H1 (cell line): ENCODE results near the gene ZNF609.

Source experiments
- SIN3A ChIP-seq, 2 experiments: IDR thresholded peaks in 1 of 2; conservative IDR thresholded peaks in 1 of 2; 2 replicates each; pipeline ENCODE4 v1.6.1; 2011 to 2012; ENCODE audit warnings: low read length in 2 of 2, improper control_type of control experiment in 1 of 2, low read depth in 1 of 2, mild to moderate bottlenecking in 1 of 2
- TF ChIP-seq, protein P1 (sequence below), 3 experiments: IDR thresholded peaks; 1 replicate in 2 of 3; 2 replicates in 1 of 3; pipeline versions ENCODE4 v1.5.1 to v1.6.1; 2011; ENCODE audit warnings: low read length in 3 of 3, mild to moderate bottlenecking in 3 of 3, inconsistent platforms in 2 of 3, low read depth in 1 of 3, moderate library complexity in 1 of 3; ENCODE audit not compliant: insufficient read depth in 1 of 3; ENCODE audit errors: control extremely low read depth in 1 of 3

DNA sequence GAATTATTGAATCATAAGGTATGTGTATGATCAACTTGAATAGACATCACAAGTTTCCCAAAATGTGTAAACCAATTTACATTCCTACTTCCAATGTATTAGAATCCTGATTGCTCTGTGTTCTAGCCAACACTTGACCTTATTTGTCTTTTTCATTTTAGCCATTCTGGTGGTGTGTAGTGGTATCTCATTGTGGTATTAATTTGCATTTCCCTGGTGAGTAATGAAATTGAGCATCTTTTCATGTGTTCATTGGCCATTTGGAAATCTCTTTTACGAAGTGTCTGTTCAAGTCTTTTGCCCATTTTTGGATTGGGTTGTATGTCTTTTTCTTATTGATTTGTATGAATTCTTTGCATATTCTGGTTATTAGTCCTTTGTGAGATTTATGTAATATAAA lies 177.0 kb downstream of the ZNF609 start:
- TF ChIP-seq, protein P1, sequence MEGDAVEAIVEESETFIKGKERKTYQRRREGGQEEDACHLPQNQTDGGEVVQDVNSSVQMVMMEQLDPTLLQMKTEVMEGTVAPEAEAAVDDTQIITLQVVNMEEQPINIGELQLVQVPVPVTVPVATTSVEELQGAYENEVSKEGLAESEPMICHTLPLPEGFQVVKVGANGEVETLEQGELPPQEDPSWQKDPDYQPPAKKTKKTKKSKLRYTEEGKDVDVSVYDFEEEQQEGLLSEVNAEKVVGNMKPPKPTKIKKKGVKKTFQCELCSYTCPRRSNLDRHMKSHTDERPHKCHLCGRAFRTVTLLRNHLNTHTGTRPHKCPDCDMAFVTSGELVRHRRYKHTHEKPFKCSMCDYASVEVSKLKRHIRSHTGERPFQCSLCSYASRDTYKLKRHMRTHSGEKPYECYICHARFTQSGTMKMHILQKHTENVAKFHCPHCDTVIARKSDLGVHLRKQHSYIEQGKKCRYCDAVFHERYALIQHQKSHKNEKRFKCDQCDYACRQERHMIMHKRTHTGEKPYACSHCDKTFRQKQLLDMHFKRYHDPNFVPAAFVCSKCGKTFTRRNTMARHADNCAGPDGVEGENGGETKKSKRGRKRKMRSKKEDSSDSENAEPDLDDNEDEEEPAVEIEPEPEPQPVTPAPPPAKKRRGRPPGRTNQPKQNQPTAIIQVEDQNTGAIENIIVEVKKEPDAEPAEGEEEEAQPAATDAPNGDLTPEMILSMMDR (IDR thresholded peaks at IDR 0.05; ENCODE audit: control extremely low read depth in 1 of 3, insufficient read depth in 1 of 3, low read depth in 1 of 3, low read length in 3 of 3), result no peak
- no peak for TF ChIP-seq SIN3A (conservative IDR thresholded peaks at IDR 0.05 in 1 of 2, IDR thresholded peaks at IDR 0.05 in 1 of 2; ENCODE audit: low read depth in 1 of 2, low read length in 2 of 2)
